ENCODE results near the gene CACNA2D3.

The CACNA2D3 gene

GRCh38 chr3:54345847-54346375, 223.6 kb downstream of the CACNA2D3 start:
- DNase-seq: no peak

- DNase-seq: no peak
Observed at GRCh38 chr3:54347060-54347459, 224.7 kb downstream of the CACNA2D3 start.

- DNase-seq: no peak
Observed at GRCh38 chr3:54347933-54348332, 225.6 kb downstream of the CACNA2D3 start.

GRCh38 chr3:54349231-54349652, 226.9 kb downstream of the CACNA2D3 start:
- DNase-seq: no peak

- DNase-seq: no peak
Observed at GRCh38 chr3:54349691-54350090, 227.3 kb downstream of the CACNA2D3 start.

- DNase-seq: no peak
Observed at GRCh38 chr3:54353546-54353945, 231.2 kb downstream of the CACNA2D3 start.

GRCh38 chr3:54353946-54354345, 231.6 kb downstream of the CACNA2D3 start:
- no peak for DNase-seq

GRCh38 chr3:54355800-54356199, 233.4 kb downstream of the CACNA2D3 start:
- no peak for DNase-seq

- DNase-seq: no peak
Observed at GRCh38 chr3:54356261-54357045, 234.1 kb downstream of the CACNA2D3 start.

GRCh38 chr3:54357301-54357700, 234.9 kb downstream of the CACNA2D3 start:
- DNase-seq: no peak

GRCh38 chr3:54358316-54358715, 236.0 kb downstream of the CACNA2D3 start:
- DNase-seq: no peak

GRCh38 chr3:54358969-54359694, 236.8 kb downstream of the CACNA2D3 start:
- DNase-seq: no peak

- no peak for DNase-seq
Observed at GRCh38 chr3:54360320-54360719, 238.0 kb downstream of the CACNA2D3 start.

GRCh38 chr3:54361746-54362283, 239.5 kb downstream of the CACNA2D3 start:
- DNase-seq: no peak

- DNase-seq: no peak
Observed at GRCh38 chr3:54366007-54366750, 243.8 kb downstream of the CACNA2D3 start.

GRCh38 chr3:54366839-54367238, 244.5 kb downstream of the CACNA2D3 start:
- no peak for DNase-seq

GRCh38 chr3:54372232-54372631, 249.9 kb downstream of the CACNA2D3 start:
- no peak for DNase-seq

- no peak for DNase-seq
Observed at GRCh38 chr3:54374214-54374852, 252.0 kb downstream of the CACNA2D3 start.

GRCh38 chr3:54376142-54376807, 253.9 kb downstream of the CACNA2D3 start:
- DNase-seq: no peak

GRCh38 chr3:54376939-54377578, 254.7 kb downstream of the CACNA2D3 start:
- no peak for DNase-seq

- no peak for DNase-seq
Observed at GRCh38 chr3:54378184-54378583, 255.8 kb downstream of the CACNA2D3 start.
